Spleen (tissue), 11 donors: ENCODE results near the gene BIN2. TPM values are rescaled to one million over a fixed set of nuclear protein-coding genes. Genes with fewer than 3 reads are reported as not detected.
A peak's percentile ranks its signal among the peaks of the same experiment; 100 is the strongest.

Experiments
- DNase-seq: peaks from one replicate; pipeline ENCODE4 v3.0.0-alpha.2; 2020
- H3K27ac ChIP-seq, 8 donors: fragments of 200-600 bp; sonication (generic) in 7 of 8; 1 replicate in 4 of 8; 2 replicates in 4 of 8; pipeline versions ENCODE4 v1.5.0 to v1.8.0; 2016 to 2021; ENCODE audit warnings: inconsistent platforms in 4 of 8, mild to moderate bottlenecking in 4 of 8, moderate library complexity in 1 of 8
- H3K27me3 ChIP-seq, 7 donors: fragments of 200-600 bp; sonication (generic) in 6 of 7; replicated peaks in 1 of 7; 1 replicate in 4 of 7; 2 replicates in 3 of 7; pipeline versions ENCODE4 v1.5.0 to v1.8.0; 2016 to 2021; ENCODE audit warnings: inconsistent platforms in 3 of 7, mild to moderate bottlenecking in 1 of 7
- H3K36me3 ChIP-seq, 6 donors: fragments of 200-600 bp; sonication (generic) in 5 of 6; 1 replicate in 4 of 6; 2 replicates in 2 of 6; pipeline versions ENCODE4 v1.5.0 to v1.8.0; 2016 to 2021; ENCODE audit warnings: inconsistent platforms in 2 of 6
- H3K4me1 ChIP-seq, 6 donors: fragments of 200-600 bp; sonication (generic) in 5 of 6; 1 replicate in 3 of 6; 2 replicates in 3 of 6; pipeline versions ENCODE4 v1.5.0 to v1.8.0; 2016 to 2021; ENCODE audit warnings: inconsistent platforms in 3 of 6
- H3K4me3 ChIP-seq, 8 donors: fragments of 200-600 bp; sonication (generic) in 7 of 8; 1 replicate in 4 of 8; 2 replicates in 4 of 8; pipeline versions ENCODE4 v1.5.0 to v1.8.0; 2016 to 2021; ENCODE audit warnings: inconsistent platforms in 4 of 8, mild to moderate bottlenecking in 4 of 8, moderate library complexity in 2 of 8
- H3K9me3 ChIP-seq, 8 donors: fragments of 200-600 bp; sonication (generic) in 7 of 8; 1 replicate in 4 of 8; 2 replicates in 4 of 8; pipeline versions ENCODE4 v1.5.0 to v1.8.0; 2016 to 2021; ENCODE audit warnings: inconsistent platforms in 4 of 8
- CTCF ChIP-seq, 11 experiments: fragments of 200-600 bp in 7 of 11; fragments of 450-650 bp in 4 of 11; sonication (generic) in 4 of 11; IDR thresholded peaks in 8 of 11; conservative IDR thresholded peaks in 3 of 11; 1 replicate in 7 of 11; 2 replicates in 4 of 11; pipeline versions ENCODE4 v1.4.0 to v1.8.0; 2016 to 2021; ENCODE audit warnings: antibody characterized with exemption in 11 of 11, inconsistent platforms in 4 of 11, mild to moderate bottlenecking in 1 of 11
- POLR2A ChIP-seq, 3 donors: fragments of 450-650 bp; IDR thresholded peaks; one replicate each; pipeline ENCODE4 v1.5.1; 2017; ENCODE audit warnings: antibody characterized with exemption in 3 of 3, mild to moderate bottlenecking in 1 of 3
- POLR2AphosphoS5 ChIP-seq, 3 donors: sonication (generic); formaldehyde crosslinking; IDR thresholded peaks; one replicate each; pipeline ENCODE4 v1.5.1; 2017; ENCODE audit warnings: antibody characterized with exemption in 3 of 3
- WGBS, 5 donors: extraction: QIAGEN DNeasy Blood & Tissue Kit in 3 of 5; methylation state at CpG; one replicate each; pipeline versions ENCODE4 v1.1.5 to v1.1.7; 2013 to 2018; 5-methylcytosine and 5-hydroxymethylcytosine counted together
- intact Hi-C: fragments of 100-400 bp; cut with DNase I; formaldehyde crosslinking; loops from one replicate; pipeline ENCODE4 v1.15.0; 2023; ENCODE audit warnings: low total_unique reads
- polyA plus RNA-seq, 3 donors: library from polyadenylated mRNA; stranded (reverse); fragments of 200-250 nt; gene quantifications; one replicate each; pipeline ENCODE4 v1.2.1, GENCODE V29; 2013
- total RNA-seq, 7 donors: library from RNA; depleted of rRNA in 3 of 7; stranded (reverse); fragments of >200 nt in 3 of 7; fragmentation: NEBNext Ultra II Directional in 4 of 7; extraction: Animal tissue kit (Norgen Biotek cat#: 25700) in 4 of 7; gene quantifications; one replicate each; pipeline versions ENCODE4 v1.1.0 to v1.2.1, GENCODE V29; 2016 to 2021
- donor health status: healthy with polysubstance abuse.
- donor health status: DM: no; HTN: no; CAD: no; lungs with moderate emphysema.
- donor health status: DM: no; HTN: no; CAD: no.
- donor health status: Bipolar disorder and iron deficiency.
- donor health status: healthy.
- donor health status: DM: no; HTN: no; CAD: no.
- donor health status: DM: yes; HTN: yes; CAD: no.

The BIN2 gene
- total and polyA plus RNA-seq, 10 donors, result 23.3 to 116 (median 80.3) TPM

- DNase-seq, result no peak
- Histone ChIP-seq H3K27ac (peak overlapping the region in 4 of 8 donors; percentile 49 to 99 (median 96)), H3K4me1 (peaks cover 22 to 59% (median 50%) of the 10 kb centered on the region in 6 donors), H3K27me3 (no peaks in the 10 kb centered on the region), H3K4me3 (peak overlapping the region in 1 of 8 donors; percentile 41), H3K36me3 (no peaks in the 10 kb centered on the region), H3K9me3 (no peaks in the 10 kb centered on the region)
- TF ChIP-seq POLR2AphosphoS5 (IDR thresholded peaks at IDR 0.05), result no peak
- no peak for TF ChIP-seq POLR2A (IDR thresholded peaks at IDR 0.05)
- no peak for TF ChIP-seq CTCF (IDR thresholded peaks at IDR 0.05 in 8 of 11, conservative IDR thresholded peaks at IDR 0.05 in 3 of 11)
- intact Hi-C loops, result no loop called here
Measured at GRCh38 chr12:51330186-51330585, 6.2 kb upstream of the BIN2 start.

DNA sequence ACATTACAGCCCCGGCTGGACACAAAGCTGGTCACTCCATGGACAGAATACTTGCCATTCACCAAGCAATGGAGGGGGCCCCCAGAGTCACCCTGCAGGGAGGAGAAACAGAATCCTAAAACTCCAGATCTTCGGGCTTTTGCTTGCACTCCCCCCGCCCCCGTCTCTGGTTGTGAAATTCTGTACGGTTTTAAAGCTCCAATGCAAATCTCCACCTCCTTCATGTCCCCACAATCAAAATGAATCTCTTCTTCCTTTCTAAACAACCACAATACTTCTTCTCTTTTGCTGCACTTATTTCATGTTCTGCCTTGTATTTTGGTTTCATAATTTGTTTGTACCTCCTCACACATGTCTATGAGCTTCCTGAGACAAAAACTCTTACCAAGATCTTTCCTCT is 5.8 kb upstream of the BIN2 start:
- Histone ChIP-seq H3K4me1 (peaks cover 24 to 59% (median 54%) of the 10 kb centered on the region in 6 donors), H3K27me3 (no peaks in the 10 kb centered on the region), H3K27ac (peak overlapping the region in 6 of 8 donors; percentile 2 to 99 (median 75)), H3K4me3 (peak overlapping the region in 1 of 8 donors; percentile 41), H3K36me3 (no peaks in the 10 kb centered on the region), H3K9me3 (no peaks in the 10 kb centered on the region)
- TF ChIP-seq CTCF (IDR thresholded peaks at IDR 0.05 in 8 of 11, conservative IDR thresholded peaks at IDR 0.05 in 3 of 11), result no peak
- TF ChIP-seq POLR2AphosphoS5 (IDR thresholded peaks at IDR 0.05), result no peak
- TF ChIP-seq POLR2A (IDR thresholded peaks at IDR 0.05), result no peak
- intact Hi-C loops, result no loop called here
- DNase-seq, result peak; percentile 54
- 31 to 60% (median 41%) methylated on average over 5 of the region's 5 CpGs for whole genome bisulfite sequencing, 5 donors

DNA sequence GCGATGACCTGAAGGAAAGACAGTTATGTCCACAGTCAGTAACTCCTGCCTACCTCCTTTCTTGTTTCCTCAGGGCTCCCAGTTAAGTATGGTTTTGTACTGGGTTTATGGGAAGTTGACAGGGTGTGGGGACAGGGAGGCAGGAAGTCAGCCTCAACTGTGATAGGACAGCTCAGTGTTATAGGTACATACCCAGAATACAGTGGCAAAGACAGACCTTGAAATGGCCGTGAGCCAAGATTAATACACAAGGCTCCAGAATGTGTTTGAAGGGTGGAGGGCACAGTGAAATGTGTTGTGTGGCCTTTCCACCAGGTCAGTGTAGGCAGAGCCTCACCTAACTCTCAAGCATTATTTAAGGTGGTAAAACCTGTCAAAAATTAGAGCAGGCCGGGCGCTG is 4.6 kb upstream of the BIN2 start:
- no peaks in the 10 kb centered on the region for H3K27me3 ChIP-seq
- H3K36me3 ChIP-seq, result no peaks in the 10 kb centered on the region
- no peak overlapping the region for H3K4me3 ChIP-seq
- intact Hi-C loops, result no loop called here
- H3K4me1 ChIP-seq, result peaks cover 25 to 68% (median 63%) of the 10 kb centered on the region in 6 donors
- H3K27ac ChIP-seq, result peak overlapping the region in 5 of 8 donors; percentile 2 to 99 (median 93)
- no peaks in the 10 kb centered on the region for H3K9me3 ChIP-seq
- no peak for DNase-seq
- no peak for TF ChIP-seq POLR2A (IDR thresholded peaks at IDR 0.05)
- 78 to 95% (median 88%) methylated on average over 4 of the region's 4 CpGs for WGBS, 5 donors

DNA sequence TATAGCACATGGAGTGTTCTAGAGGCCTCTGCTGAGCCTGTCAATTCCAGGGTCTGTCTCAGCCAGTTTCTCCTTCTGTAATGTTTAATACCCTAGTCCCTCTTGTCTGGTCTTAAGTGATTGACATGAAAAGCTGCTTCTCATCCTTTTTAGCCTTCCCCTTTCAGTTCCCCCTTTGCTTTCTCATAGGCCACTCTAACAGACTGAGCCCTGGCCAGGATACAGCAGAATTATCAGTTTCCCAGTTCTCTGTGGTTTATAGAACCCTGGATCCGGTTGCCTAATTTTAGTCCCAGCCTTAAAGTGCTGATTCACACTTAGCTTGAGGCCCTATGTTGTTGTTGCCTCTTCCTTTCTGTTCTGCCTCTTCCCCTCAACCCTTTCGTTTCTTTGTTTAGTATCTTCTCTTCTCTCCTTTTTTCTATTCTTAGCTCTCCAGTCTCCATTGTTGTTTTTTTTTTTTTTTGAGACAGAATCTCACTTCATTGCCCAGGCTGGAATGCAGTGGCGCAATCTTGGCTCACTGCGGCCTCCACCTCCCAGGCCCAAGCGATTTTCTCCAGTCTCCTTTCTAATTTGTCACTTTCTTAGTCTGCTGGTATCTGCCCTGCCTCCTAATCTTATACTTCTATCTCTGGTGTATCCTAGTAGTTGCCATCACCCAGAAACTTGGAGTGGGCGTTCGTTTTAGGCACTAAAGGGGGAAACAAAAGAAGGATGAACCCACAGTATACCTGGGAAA is 2.9 kb upstream of the BIN2 start:
- no peak for DNase-seq
- peak overlapping the region in 1 of 8 donors; percentile 20 for H3K4me3 ChIP-seq
- 24 to 39% (median 34%) methylated on average over 7 of the region's 7 CpGs for WGBS, 5 donors
- no peaks in the 10 kb centered on the region for H3K27me3 ChIP-seq
- intact Hi-C loops, result no loop called here
- H3K36me3 ChIP-seq, result no peaks in the 10 kb centered on the region
- H3K9me3 ChIP-seq, result no peaks in the 10 kb centered on the region
- H3K27ac ChIP-seq, result peak overlapping the region; percentile 54 to 99 (median 94)
- H3K4me1 ChIP-seq, result peaks cover 29 to 85% (median 69%) of the 10 kb centered on the region in 6 donors
- TF ChIP-seq CTCF (IDR thresholded peaks at IDR 0.05 in 8 of 11, conservative IDR thresholded peaks at IDR 0.05 in 3 of 11) (no peak), POLR2A (IDR thresholded peaks at IDR 0.05) (no peak), POLR2AphosphoS5 (IDR thresholded peaks at IDR 0.05) (peak in 1 of 3 donors; percentile 77)
